HG03175 (cell line): ENCODE measurements around the gene IFT88.

Experiments used
- ATAC-seq: cut with Tn5 transposase; IDR thresholded peaks from one replicate; pipeline ENCODE4 v1.9.1; 2021; ENCODE audit warnings: mild to moderate bottlenecking, moderate library complexity; ENCODE audit not compliant: unreplicated experiment

IFT88 gene

GRCh38 chr13:20713014-20713376 is 146.0 kb downstream of the IFT88 start:
- no peak for ATAC-seq

GRCh38 chr13:20713751-20714150 is 146.8 kb downstream of the IFT88 start:
- no peak for ATAC-seq

GRCh38 chr13:20714161-20714560 is 147.2 kb downstream of the IFT88 start:
- ATAC-seq: no peak

- no peak for ATAC-seq
These were observed 147.8 kb downstream of the IFT88 start for GRCh38 chr13:20714563-20715329.

- no peak for ATAC-seq
These were observed 148.4 kb downstream of the IFT88 start for GRCh38 chr13:20715330-20715712.

- ATAC-seq: no peak
These were observed 150.0 kb downstream of the IFT88 start for GRCh38 chr13:20716951-20717350.

GRCh38 chr13:20717581-20718542 is 150.9 kb downstream of the IFT88 start:
- no peak for ATAC-seq

GRCh38 chr13:20718958-20719566 is 152.1 kb downstream of the IFT88 start:
- ATAC-seq: no peak

GRCh38 chr13:20719783-20720182 is 152.8 kb downstream of the IFT88 start:
- ATAC-seq: no peak

GRCh38 chr13:20720499-20720898 is 153.5 kb downstream of the IFT88 start:
- ATAC-seq: no peak

GRCh38 chr13:20721058-20721453 is 154.1 kb downstream of the IFT88 start:
- no peak for ATAC-seq

- no peak for ATAC-seq
These were observed 154.7 kb downstream of the IFT88 start for GRCh38 chr13:20721454-20722357.

- ATAC-seq: no peak
These were observed 160.9 kb downstream of the IFT88 start for GRCh38 chr13:20727856-20728255.

GRCh38 chr13:20728579-20729311 is 161.8 kb downstream of the IFT88 start:
- ATAC-seq: no peak

GRCh38 chr13:20729633-20730585 is 163.0 kb downstream of the IFT88 start:
- no peak for ATAC-seq

GRCh38 chr13:20738616-20739015 is 171.7 kb downstream of the IFT88 start:
- ATAC-seq: no peak

GRCh38 chr13:20740021-20740420 is 173.1 kb downstream of the IFT88 start:
- ATAC-seq: no peak
